Measurements from ENCODE around the gene FBN2. TPM values are rescaled to one million over a fixed set of nuclear protein-coding genes. Genes with fewer than 3 reads are reported as not detected.

Gene FBN2
- total RNA-seq, 1 donor from 2014 or later: 0.49 TPM

GRCh38 chr5:128237546-128237945 is 300.5 kb downstream of the FBN2 start:
- Histone ChIP-seq H3K4me1 (no peaks in the 10 kb centered on the region), H3K9me3 (no peaks in the 10 kb centered on the region), H3K27me3 (no peaks in the 10 kb centered on the region), H3K4me3 (no peak overlapping the region), H3K27ac (no peak overlapping the region), H3K36me3 (no peaks in the 10 kb centered on the region)
- no peak for TF ChIP-seq POLR2A (IDR thresholded peaks at IDR 0.05)
- no peak for TF ChIP-seq CTCF (IDR thresholded peaks at IDR 0.05)
- TF ChIP-seq POLR2AphosphoS5 (IDR thresholded peaks at IDR 0.05; ENCODE audit: insufficient read depth in 1 of 2, low read depth in 1 of 2): no peak
- intact Hi-C loops (cut with DNase I): no loop called here
- DNase-seq (ENCODE audit: extremely low spot score in 2 of 2): no peak

GRCh38 chr5:128237000-128237399 is 301.0 kb downstream of the FBN2 start:
- H3K4me1 ChIP-seq: no peaks in the 10 kb centered on the region
- H3K27ac ChIP-seq: no peak overlapping the region
- no peaks in the 10 kb centered on the region for H3K9me3 ChIP-seq
- intact Hi-C loops (cut with DNase I): no loop called here
- no peak overlapping the region for H3K4me3 ChIP-seq
- H3K27me3 ChIP-seq: no peaks in the 10 kb centered on the region
- no peaks in the 10 kb centered on the region for H3K36me3 ChIP-seq
- no peak for DNase-seq (ENCODE audit: extremely low spot score in 2 of 2)
- no peak for TF ChIP-seq CTCF (IDR thresholded peaks at IDR 0.05)
- TF ChIP-seq POLR2A (IDR thresholded peaks at IDR 0.05): no peak
- TF ChIP-seq POLR2AphosphoS5 (IDR thresholded peaks at IDR 0.05; ENCODE audit: insufficient read depth in 1 of 2, low read depth in 1 of 2): no peak

GRCh38 chr5:128236334-128236733 is 301.7 kb downstream of the FBN2 start:
- H3K4me3 ChIP-seq: no peak overlapping the region
- no peaks in the 10 kb centered on the region for H3K27me3 ChIP-seq
- no peaks in the 10 kb centered on the region for H3K9me3 ChIP-seq
- no peaks in the 10 kb centered on the region for H3K36me3 ChIP-seq
- no peak for DNase-seq (ENCODE audit: extremely low spot score in 2 of 2)
- H3K4me1 ChIP-seq: no peaks in the 10 kb centered on the region
- no peak overlapping the region for H3K27ac ChIP-seq
- TF ChIP-seq POLR2AphosphoS5 (IDR thresholded peaks at IDR 0.05; ENCODE audit: insufficient read depth in 1 of 2, low read depth in 1 of 2) (no peak), POLR2A (IDR thresholded peaks at IDR 0.05) (no peak), CTCF (IDR thresholded peaks at IDR 0.05) (no peak)
- intact Hi-C loops (cut with DNase I): no loop called here

GRCh38 chr5:128234928-128235641 is 303.0 kb downstream of the FBN2 start:
- no peaks in the 10 kb centered on the region for H3K9me3 ChIP-seq
- intact Hi-C loops (cut with DNase I): no loop called here
- DNase-seq (ENCODE audit: extremely low spot score in 2 of 2): no peak
- no peaks in the 10 kb centered on the region for H3K36me3 ChIP-seq
- H3K27me3 ChIP-seq: no peaks in the 10 kb centered on the region
- H3K4me1 ChIP-seq: no peaks in the 10 kb centered on the region
- H3K27ac ChIP-seq: no peak overlapping the region
- H3K4me3 ChIP-seq: no peak overlapping the region
- no peak for TF ChIP-seq POLR2A (IDR thresholded peaks at IDR 0.05)
- no peak for TF ChIP-seq CTCF (IDR thresholded peaks at IDR 0.05)
- no peak for TF ChIP-seq POLR2AphosphoS5 (IDR thresholded peaks at IDR 0.05; ENCODE audit: insufficient read depth in 1 of 2, low read depth in 1 of 2)

- H3K4me1 ChIP-seq: no peaks in the 10 kb centered on the region
Observed at GRCh38 chr5:128228521-128228920, 309.5 kb downstream of the FBN2 start.

More at GRCh38 chr5:128228521-128228920, 309.5 kb downstream of the FBN2 start:
- TF ChIP-seq POLR2A (IDR thresholded peaks at IDR 0.05): no peak
- Histone ChIP-seq H3K9me3 (no peaks in the 10 kb centered on the region), H3K36me3 (no peaks in the 10 kb centered on the region), H3K27me3 (no peaks in the 10 kb centered on the region), H3K27ac (no peak overlapping the region), H3K4me3 (no peak overlapping the region)
- intact Hi-C loops (cut with DNase I): no loop called here
- no peak for DNase-seq (ENCODE audit: extremely low spot score in 2 of 2)
